Glutamatergic neuron (in vitro differentiated cells): ENCODE measurements around the gene IZUMO2. TPM values are rescaled to one million over a fixed set of nuclear protein-coding genes. Genes with fewer than 3 reads are reported as not detected.

Experiments
- DNase-seq: peaks from one replicate; pipeline ENCODE4 v3.0.0; 2022
- H3K27ac Mint-ChIP-seq: one replicate; pipeline ENCODE4 v1.8.0; 2020; ENCODE audit warnings: mild to moderate bottlenecking, mixed read lengths, inconsistent platforms; ENCODE audit not compliant: unreplicated experiment
- H3K27me3 Mint-ChIP-seq: one replicate; pipeline ENCODE4 v1.8.0; 2020; ENCODE audit warnings: mild to moderate bottlenecking, moderate library complexity, mixed read lengths, inconsistent platforms; ENCODE audit not compliant: unreplicated experiment
- H3K36me3 Mint-ChIP-seq: one replicate; pipeline ENCODE4 v1.8.0; 2020; ENCODE audit warnings: mild to moderate bottlenecking, mixed read lengths, inconsistent platforms; ENCODE audit not compliant: unreplicated experiment
- H3K4me1 Mint-ChIP-seq: one replicate; pipeline ENCODE4 v1.8.0; 2020; ENCODE audit warnings: mild to moderate bottlenecking, low read depth, mixed read lengths, inconsistent platforms; ENCODE audit not compliant: unreplicated experiment
- H3K4me3 Mint-ChIP-seq: one replicate; pipeline ENCODE4 v1.8.0; 2020; ENCODE audit warnings: mild to moderate bottlenecking, mixed read lengths, inconsistent platforms; ENCODE audit not compliant: unreplicated experiment
- H3K9me3 Mint-ChIP-seq: one replicate; pipeline ENCODE4 v1.8.0; 2020; ENCODE audit warnings: mild to moderate bottlenecking, moderate library complexity, mixed read lengths, inconsistent platforms; ENCODE audit not compliant: unreplicated experiment
- CTCF ChIP-seq: fragments of 200-600 bp; sonication (generic); IDR thresholded peaks from one replicate; pipeline ENCODE4 v1.5.0; 2021; ENCODE audit not compliant: partially characterized antibody, unreplicated experiment
- total RNA-seq: library from RNA; stranded (reverse); fragmentation: NEBNext Ultra II Directional; extraction: Animal tissue kit (Norgen Biotek cat#: 25700); gene quantifications from one replicate; pipeline ENCODE4 v1.2.1, GENCODE V29; 2021; ENCODE audit not compliant: unreplicated experiment

The IZUMO2 gene
- total RNA-seq, 1 donor from 2014 or later, result not detected

- peaks cover 1% of the 10 kb centered on the region for H3K9me3 Mint-ChIP-seq
- no peak overlapping the region for H3K27ac Mint-ChIP-seq
- H3K27me3 Mint-ChIP-seq, result peaks cover 5% of the 10 kb centered on the region
- TF ChIP-seq CTCF, result no peak
- DNase-seq, result no peak
- H3K36me3 Mint-ChIP-seq, result no peaks in the 10 kb centered on the region
- H3K4me1 Mint-ChIP-seq, result no peaks in the 10 kb centered on the region
- no peak overlapping the region for H3K4me3 Mint-ChIP-seq
Measured at GRCh38 chr19:50173127-50173526, 10.0 kb upstream of the IZUMO2 start.

GRCh38 chr19:50172726-50173125 is 9.6 kb upstream of the IZUMO2 start:
- no peaks in the 10 kb centered on the region for H3K4me1 Mint-ChIP-seq
- H3K4me3 Mint-ChIP-seq, result no peak overlapping the region
- DNase-seq, result no peak
- H3K36me3 Mint-ChIP-seq, result no peaks in the 10 kb centered on the region
- no peak overlapping the region for H3K27ac Mint-ChIP-seq
- peaks cover 1% of the 10 kb centered on the region for H3K9me3 Mint-ChIP-seq
- no peak for TF ChIP-seq CTCF
- peaks cover 5% of the 10 kb centered on the region for H3K27me3 Mint-ChIP-seq

- H3K36me3 Mint-ChIP-seq, result no peaks in the 10 kb centered on the region
- H3K4me1 Mint-ChIP-seq, result no peaks in the 10 kb centered on the region
- peaks cover 8% of the 10 kb centered on the region for H3K27me3 Mint-ChIP-seq
- H3K4me3 Mint-ChIP-seq, result no peak overlapping the region
- peaks cover 1% of the 10 kb centered on the region for H3K9me3 Mint-ChIP-seq
- TF ChIP-seq CTCF, result no peak
- DNase-seq, result no peak
- H3K27ac Mint-ChIP-seq, result no peak overlapping the region
Measured at GRCh38 chr19:50171752-50172151, 8.7 kb upstream of the IZUMO2 start.

- no peak overlapping the region for H3K27ac Mint-ChIP-seq
- TF ChIP-seq CTCF, result no peak
- peaks cover 9% of the 10 kb centered on the region for H3K27me3 Mint-ChIP-seq
- DNase-seq, result peak; percentile 26
- H3K36me3 Mint-ChIP-seq, result no peaks in the 10 kb centered on the region
- no peak overlapping the region for H3K4me3 Mint-ChIP-seq
- no peaks in the 10 kb centered on the region for H3K4me1 Mint-ChIP-seq
- H3K9me3 Mint-ChIP-seq, result peaks cover 3% of the 10 kb centered on the region
Measured at GRCh38 chr19:50167314-50167721, 4.2 kb upstream of the IZUMO2 start.

GRCh38 chr19:50159078-50159477 is 4.0 kb downstream of the IZUMO2 start:
- peaks cover 7% of the 10 kb centered on the region for H3K36me3 Mint-ChIP-seq
- TF ChIP-seq CTCF, result no peak
- H3K27me3 Mint-ChIP-seq, result peaks cover 2% of the 10 kb centered on the region
- no peaks in the 10 kb centered on the region for H3K4me1 Mint-ChIP-seq
- DNase-seq, result no peak
- H3K9me3 Mint-ChIP-seq, result peaks cover 2% of the 10 kb centered on the region
- H3K27ac Mint-ChIP-seq, result no peak overlapping the region
- H3K4me3 Mint-ChIP-seq, result no peak overlapping the region
